Astrocyte (in vitro differentiated cells and primary cell): ENCODE measurements around the gene UVSSA.

Experiments used
- CTCF ChIP-seq: IDR thresholded peaks from 2 replicates; pipeline ENCODE4 v1.5.1; 2011; ENCODE audit warnings: low read depth, mild to moderate bottlenecking, inconsistent platforms, low read length, moderate library complexity; ENCODE audit not compliant: insufficient read depth
- EZH2 ChIP-seq: IDR thresholded peaks from 2 replicates; pipeline ENCODE4 v1.6.1; 2012; ENCODE audit warnings: mild to moderate bottlenecking, low read length, inconsistent platforms; ENCODE audit not compliant: insufficient read depth

GRCh38 chr4:1375051-1375721 lies 28.2 kb downstream of the UVSSA start:
- TF ChIP-seq CTCF (no peak), EZH2 (no peak)
